Suprapubic skin (tissue), 4 donors: ENCODE measurements around the gene NBL1.

ENCODE experiments used
- EP300 ChIP-seq: sonication (generic); formaldehyde crosslinking; IDR thresholded peaks from one replicate; pipeline ENCODE4 v1.6.1; 2017; ENCODE audit warnings: antibody characterized with exemption
- POLR2A ChIP-seq, 2 donors: fragments of 450-650 bp; IDR thresholded peaks; one replicate each; pipeline ENCODE4 v1.6.1; 2017; ENCODE audit warnings: antibody characterized with exemption in 2 of 2, mild to moderate bottlenecking in 2 of 2, moderate library complexity in 2 of 2
- POLR2AphosphoS5 ChIP-seq, 3 donors: sonication (generic); formaldehyde crosslinking; IDR thresholded peaks; one replicate each; pipeline ENCODE4 v1.6.1; 2017; ENCODE audit warnings: antibody characterized with exemption in 3 of 3
- TF ChIP-seq, protein P1 (sequence below), 2 donors: fragments of 200-600 bp in 1 of 2; fragments of 450-650 bp in 1 of 2; sonication (generic) in 1 of 2; IDR thresholded peaks; one replicate each; pipeline ENCODE4 v1.5.1; 2016 to 2019; ENCODE audit warnings: antibody characterized with exemption in 2 of 2, mild to moderate bottlenecking in 1 of 2, moderate library complexity in 1 of 2

DNA sequence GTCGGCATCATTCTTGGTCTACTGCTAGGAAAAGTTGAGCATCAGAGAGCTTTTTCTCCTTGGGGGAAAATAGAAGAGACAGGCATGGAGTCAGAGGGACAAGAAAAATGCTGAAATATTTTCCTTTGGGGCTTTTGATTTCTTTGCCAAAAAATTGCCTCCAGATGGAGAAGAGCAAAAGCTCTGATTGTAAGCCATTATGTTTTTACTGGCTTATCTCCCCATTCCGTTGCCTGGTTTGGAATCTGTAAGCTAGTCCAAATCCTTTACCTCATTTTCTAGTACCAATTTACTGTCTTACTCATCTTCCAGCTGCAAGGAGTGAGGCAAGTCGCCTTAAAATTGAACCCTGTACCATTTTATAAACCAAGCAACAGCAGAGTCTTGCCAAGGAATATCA is 23.3 kb upstream of the NBL1 start:
- TF ChIP-seq, protein P1, sequence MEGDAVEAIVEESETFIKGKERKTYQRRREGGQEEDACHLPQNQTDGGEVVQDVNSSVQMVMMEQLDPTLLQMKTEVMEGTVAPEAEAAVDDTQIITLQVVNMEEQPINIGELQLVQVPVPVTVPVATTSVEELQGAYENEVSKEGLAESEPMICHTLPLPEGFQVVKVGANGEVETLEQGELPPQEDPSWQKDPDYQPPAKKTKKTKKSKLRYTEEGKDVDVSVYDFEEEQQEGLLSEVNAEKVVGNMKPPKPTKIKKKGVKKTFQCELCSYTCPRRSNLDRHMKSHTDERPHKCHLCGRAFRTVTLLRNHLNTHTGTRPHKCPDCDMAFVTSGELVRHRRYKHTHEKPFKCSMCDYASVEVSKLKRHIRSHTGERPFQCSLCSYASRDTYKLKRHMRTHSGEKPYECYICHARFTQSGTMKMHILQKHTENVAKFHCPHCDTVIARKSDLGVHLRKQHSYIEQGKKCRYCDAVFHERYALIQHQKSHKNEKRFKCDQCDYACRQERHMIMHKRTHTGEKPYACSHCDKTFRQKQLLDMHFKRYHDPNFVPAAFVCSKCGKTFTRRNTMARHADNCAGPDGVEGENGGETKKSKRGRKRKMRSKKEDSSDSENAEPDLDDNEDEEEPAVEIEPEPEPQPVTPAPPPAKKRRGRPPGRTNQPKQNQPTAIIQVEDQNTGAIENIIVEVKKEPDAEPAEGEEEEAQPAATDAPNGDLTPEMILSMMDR (IDR thresholded peaks at IDR 0.05), result no peak
- TF ChIP-seq POLR2AphosphoS5 (IDR thresholded peaks at IDR 0.05) (no peak), POLR2A (IDR thresholded peaks at IDR 0.05) (no peak), EP300 (no peak)
